Progenitor cell of endocrine pancreas (in vitro differentiated cells): ENCODE data around the gene MRM2. TPM values are rescaled to one million over a fixed set of nuclear protein-coding genes. Genes with fewer than 3 reads are reported as not detected.

Experiments used
- DNase-seq: peaks from one replicate; pipeline ENCODE4 v3.0.0; 2021; ENCODE audit warnings: low spot score; ENCODE audit not compliant: unreplicated experiment
- H3K27ac Mint-ChIP-seq: 2 replicates; pipeline ENCODE4 v1.8.0; 2021; ENCODE audit warnings: mild to moderate bottlenecking, moderate library complexity, mixed read lengths
- H3K27me3 Mint-ChIP-seq: 2 replicates; pipeline ENCODE4 v1.8.0; 2021; ENCODE audit warnings: mixed read lengths
- H3K36me3 Mint-ChIP-seq: 2 replicates; pipeline ENCODE4 v1.8.0; 2022; ENCODE audit warnings: mixed read lengths; ENCODE audit not compliant: insufficient read depth
- H3K4me1 Mint-ChIP-seq: 2 replicates; pipeline ENCODE4 v1.8.0; 2021; ENCODE audit warnings: low read depth, mixed read lengths
- H3K4me3 Mint-ChIP-seq: 2 replicates; pipeline ENCODE4 v1.8.0; 2021; ENCODE audit warnings: low read depth, mild to moderate bottlenecking, moderate library complexity, mixed read lengths
- H3K9me3 Mint-ChIP-seq: 2 replicates; pipeline ENCODE4 v1.8.0; 2021; ENCODE audit warnings: low read depth, mixed read lengths
- CTCF ChIP-seq: fragments of 200-600 bp; sonication (generic); IDR thresholded peaks from one replicate; pipeline ENCODE4 v1.5.0; 2021; ENCODE audit warnings: antibody characterized with exemption, mild to moderate bottlenecking; ENCODE audit not compliant: unreplicated experiment
- total RNA-seq: library from RNA; stranded (reverse); gene quantifications from 2 replicates; pipeline ENCODE4 v1.2.1, GENCODE V29; 2021

Gene MRM2
- total RNA-seq, 1 donor from 2014 or later = 28.7 TPM

GRCh38 chr7:2217716-2218443, 24.1 kb downstream of the MRM2 start:
- no peak overlapping the region for H3K4me3 Mint-ChIP-seq
- peaks cover 29% of the 10 kb centered on the region for H3K36me3 Mint-ChIP-seq
- no peaks in the 10 kb centered on the region for H3K4me1 Mint-ChIP-seq

GRCh38 chr7:2217206-2217605, 24.8 kb downstream of the MRM2 start:
- DNase-seq = no peak
- H3K27me3 Mint-ChIP-seq = no peaks in the 10 kb centered on the region
- no peak overlapping the region for H3K4me3 Mint-ChIP-seq
- H3K36me3 Mint-ChIP-seq = peaks cover 32% of the 10 kb centered on the region
- H3K27ac Mint-ChIP-seq = no peak overlapping the region
- TF ChIP-seq CTCF = no peak
- H3K4me1 Mint-ChIP-seq = no peaks in the 10 kb centered on the region
- no peaks in the 10 kb centered on the region for H3K9me3 Mint-ChIP-seq

More at GRCh38 chr7:2217716-2218443, 24.1 kb downstream of the MRM2 start:
- no peaks in the 10 kb centered on the region for H3K9me3 Mint-ChIP-seq
- no peak for DNase-seq
- H3K27ac Mint-ChIP-seq = no peak overlapping the region
- TF ChIP-seq CTCF = no peak
- no peaks in the 10 kb centered on the region for H3K27me3 Mint-ChIP-seq

DNA sequence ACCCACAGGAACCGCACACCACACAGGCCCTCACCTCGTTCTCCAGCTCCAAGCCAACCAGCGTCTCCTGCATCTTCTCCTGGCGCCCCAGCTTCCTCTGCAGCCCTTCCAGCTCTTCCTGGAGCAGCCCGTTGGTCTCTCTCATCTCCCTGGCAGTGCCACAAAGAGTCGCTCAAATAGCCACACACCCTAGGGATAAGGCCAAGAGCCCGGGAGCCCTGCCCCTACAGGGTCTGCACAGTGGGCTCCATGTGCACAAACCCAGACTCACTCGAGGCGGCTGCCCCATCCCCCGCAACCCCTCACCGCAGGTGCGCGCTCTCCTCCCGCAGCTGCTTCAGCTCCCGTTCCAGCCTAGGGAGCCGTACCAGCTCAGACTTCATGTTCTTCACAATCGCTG, 26.2 kb downstream of the MRM2 start:
- Mint-ChIP-seq H3K36me3 (peaks cover 32% of the 10 kb centered on the region), H3K4me3 (no peak overlapping the region), H3K27ac (no peak overlapping the region), H3K4me1 (no peaks in the 10 kb centered on the region), H3K27me3 (no peaks in the 10 kb centered on the region), H3K9me3 (no peaks in the 10 kb centered on the region)
- TF ChIP-seq CTCF = no peak
- DNase-seq = no peak

DNA sequence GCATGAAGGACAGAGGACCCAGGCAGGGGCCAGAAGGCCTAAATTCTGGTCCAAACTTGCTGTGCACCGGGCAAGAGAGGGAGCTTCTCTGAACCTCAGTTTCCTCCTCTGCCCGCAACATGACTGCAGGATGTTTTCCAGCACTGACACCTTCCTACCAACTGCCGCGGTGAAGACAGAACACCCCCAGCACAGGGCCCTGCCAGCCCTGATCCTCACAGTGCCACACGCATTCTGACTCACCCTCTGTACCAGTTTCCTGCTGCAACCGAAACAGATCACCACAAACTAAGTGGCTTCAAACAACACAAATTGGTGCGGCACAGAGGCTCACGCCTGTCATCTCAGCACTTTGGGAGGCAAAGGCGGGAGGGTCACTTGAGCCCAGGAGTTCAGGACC, 27.4 kb downstream of the MRM2 start:
- no peak for DNase-seq
- H3K36me3 Mint-ChIP-seq = peaks cover 33% of the 10 kb centered on the region

GRCh38 chr7:2213551-2214215, 28.3 kb downstream of the MRM2 start:
- no peak for TF ChIP-seq CTCF
- peaks cover 35% of the 10 kb centered on the region for H3K36me3 Mint-ChIP-seq
- no peaks in the 10 kb centered on the region for H3K27me3 Mint-ChIP-seq
- H3K27ac Mint-ChIP-seq = no peak overlapping the region
- no peaks in the 10 kb centered on the region for H3K4me1 Mint-ChIP-seq
- H3K4me3 Mint-ChIP-seq = no peak overlapping the region
- no peaks in the 10 kb centered on the region for H3K9me3 Mint-ChIP-seq
- DNase-seq = no peak

More for the DNA sequence above, 27.4 kb downstream of the MRM2 start:
- TF ChIP-seq CTCF = no peak
- H3K27me3 Mint-ChIP-seq = no peaks in the 10 kb centered on the region
- H3K4me3 Mint-ChIP-seq = no peak overlapping the region
- H3K4me1 Mint-ChIP-seq = no peaks in the 10 kb centered on the region
- no peak overlapping the region for H3K27ac Mint-ChIP-seq
- no peaks in the 10 kb centered on the region for H3K9me3 Mint-ChIP-seq
